ENCODE data around the gene MRPL52.
"Not testable (repeated sequence)": the region's sequence is repeated elsewhere in the genome, so short reads cannot be mapped to it uniquely, and the experiment has no call there.

Gene MRPL52

GRCh38 chr14:22839159-22839779 is 9.6 kb downstream of the MRPL52 start:
- DNase-seq: no peak

GRCh38 chr14:22841311-22841710 is 11.6 kb downstream of the MRPL52 start:
- DNase-seq: no peak

- no peak for DNase-seq
Measured at GRCh38 chr14:22841769-22842168, 12.1 kb downstream of the MRPL52 start.

DNA sequence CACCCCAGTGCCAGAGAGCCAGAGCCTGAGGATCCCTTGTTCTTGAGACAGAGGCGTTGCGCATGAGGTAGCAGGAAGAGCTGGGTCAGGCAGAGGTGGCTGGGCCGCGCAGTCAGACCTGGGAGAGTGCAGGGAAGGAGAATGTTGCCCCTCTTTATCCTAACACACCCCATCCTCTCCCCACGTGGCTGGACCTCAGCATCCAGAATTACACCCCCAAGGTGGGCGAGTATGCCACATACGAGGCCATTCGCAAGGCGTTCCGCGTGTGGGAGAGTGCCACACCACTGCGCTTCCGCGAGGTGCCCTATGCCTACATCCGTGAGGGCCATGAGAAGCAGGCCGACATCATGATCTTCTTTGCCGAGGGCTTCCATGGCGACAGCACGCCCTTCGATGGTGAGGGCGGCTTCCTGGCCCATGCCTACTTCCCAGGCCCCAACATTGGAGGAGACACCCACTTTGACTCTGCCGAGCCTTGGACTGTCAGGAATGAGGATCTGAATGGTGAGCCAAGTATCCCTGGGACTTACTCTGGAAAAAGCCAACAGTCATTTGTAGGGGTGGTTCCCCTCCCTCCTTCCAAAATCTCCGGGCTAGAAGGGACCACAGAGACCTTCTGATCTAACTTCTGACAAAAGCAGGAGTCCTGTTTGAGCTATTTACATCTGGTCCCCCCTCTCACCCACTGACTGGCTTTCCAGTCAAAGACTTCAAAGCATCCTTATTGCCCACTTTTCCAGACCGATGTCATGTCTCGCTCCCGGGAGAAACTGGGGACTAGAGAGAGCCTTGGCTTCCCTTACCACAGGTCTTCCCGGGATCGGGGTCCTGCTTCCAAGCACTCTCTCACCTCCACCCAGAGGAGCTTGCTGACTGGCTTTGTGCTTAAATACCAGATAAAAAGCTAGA is 12.8 kb downstream of the MRPL52 start:
- DNase-seq: no peak

DNA sequence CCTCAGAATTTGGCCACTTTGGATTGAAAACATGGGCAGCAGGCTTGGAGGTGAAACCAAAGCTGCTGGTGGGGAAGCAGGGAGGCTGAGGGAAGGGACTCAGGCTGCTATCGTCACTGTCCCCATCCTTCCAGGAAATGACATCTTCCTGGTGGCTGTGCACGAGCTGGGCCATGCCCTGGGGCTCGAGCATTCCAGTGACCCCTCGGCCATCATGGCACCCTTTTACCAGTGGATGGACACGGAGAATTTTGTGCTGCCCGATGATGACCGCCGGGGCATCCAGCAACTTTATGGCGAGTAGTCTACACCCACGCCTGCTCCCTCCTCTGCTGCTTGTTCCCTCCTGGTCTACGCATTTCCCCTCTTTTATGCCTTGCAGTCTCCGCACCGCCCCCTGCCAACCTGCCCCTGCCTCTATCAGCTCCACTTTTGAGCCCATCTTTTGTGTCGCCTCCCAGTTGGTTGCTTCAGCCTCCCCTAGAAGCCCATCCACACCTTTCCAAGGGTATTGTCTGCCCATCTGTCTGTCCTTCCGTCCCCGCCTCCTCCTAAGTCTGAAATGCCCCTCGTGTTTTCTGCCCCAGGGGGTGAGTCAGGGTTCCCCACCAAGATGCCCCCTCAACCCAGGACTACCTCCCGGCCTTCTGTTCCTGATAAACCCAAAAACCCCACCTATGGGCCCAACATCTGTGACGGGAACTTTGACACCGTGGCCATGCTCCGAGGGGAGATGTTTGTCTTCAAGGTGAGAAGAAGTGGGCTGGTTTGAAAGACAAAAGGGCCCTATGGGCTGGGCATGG is 13.6 kb downstream of the MRPL52 start:
- DNase-seq: no peak

- no peak for DNase-seq
Measured at GRCh38 chr14:22844221-22845102, 14.8 kb downstream of the MRPL52 start.

DNA sequence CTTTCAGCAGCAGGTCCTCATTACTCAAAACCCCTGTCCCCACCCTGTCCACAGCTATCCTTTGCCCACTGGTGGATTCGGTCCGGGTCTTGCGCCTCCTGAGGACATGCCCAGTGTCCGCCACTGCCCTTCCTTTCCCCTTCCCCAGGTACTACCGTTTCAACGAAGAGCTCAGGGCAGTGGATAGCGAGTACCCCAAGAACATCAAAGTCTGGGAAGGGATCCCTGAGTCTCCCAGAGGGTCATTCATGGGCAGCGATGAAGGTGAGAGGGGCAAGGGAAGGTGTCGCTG is 15.4 kb downstream of the MRPL52 start:
- no peak for DNase-seq

- no peak for DNase-seq
Measured at GRCh38 chr14:22845821-22846625, 16.3 kb downstream of the MRPL52 start.

- DNase-seq: no peak
Measured at GRCh38 chr14:22846811-22847307, 17.2 kb downstream of the MRPL52 start.

GRCh38 chr14:22847661-22848341 is 18.1 kb downstream of the MRPL52 start:
- no peak for DNase-seq

DNA sequence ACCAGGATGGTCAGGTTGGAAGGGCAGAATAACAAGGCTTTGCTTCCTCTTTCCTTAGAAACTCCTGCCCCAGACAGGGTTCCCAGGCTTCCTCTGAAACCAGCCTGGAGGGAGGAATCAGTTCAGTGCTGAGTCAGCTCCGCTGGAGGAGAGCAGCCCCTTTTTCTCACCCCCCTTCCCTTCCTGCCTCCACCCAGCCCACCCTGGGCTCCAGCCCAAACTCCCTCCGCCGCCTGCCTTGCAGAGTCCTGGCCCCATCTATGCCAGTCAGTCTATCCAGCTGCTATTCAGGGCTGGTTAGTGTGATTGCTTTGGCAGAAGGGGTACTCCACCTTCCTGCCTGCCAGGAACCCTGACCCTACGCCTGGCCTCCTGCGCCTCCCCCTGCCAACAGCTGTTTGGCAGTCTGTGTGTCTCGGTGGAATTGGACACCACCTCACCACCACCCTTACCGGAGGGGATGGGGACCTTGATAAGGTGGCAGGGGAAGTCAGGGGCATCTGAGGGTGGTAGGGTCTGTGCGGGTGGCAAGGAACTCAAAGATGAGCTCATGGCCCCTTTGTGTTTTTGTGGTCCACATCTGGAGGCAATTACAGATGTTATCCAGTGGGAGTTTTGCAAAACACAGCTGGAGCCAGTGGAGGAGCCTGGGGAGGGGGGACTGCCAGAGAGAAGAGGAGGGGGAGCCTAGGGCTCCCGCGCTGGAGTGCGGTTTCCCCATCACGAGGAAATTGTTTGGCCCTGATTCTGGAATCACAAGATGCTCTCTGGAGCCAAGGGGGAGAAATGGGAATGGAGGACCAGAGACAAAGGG is 18.9 kb downstream of the MRPL52 start:
- no peak for DNase-seq

GRCh38 chr14:22849212-22849819 is 19.6 kb downstream of the MRPL52 start:
- DNase-seq: no peak

DNA sequence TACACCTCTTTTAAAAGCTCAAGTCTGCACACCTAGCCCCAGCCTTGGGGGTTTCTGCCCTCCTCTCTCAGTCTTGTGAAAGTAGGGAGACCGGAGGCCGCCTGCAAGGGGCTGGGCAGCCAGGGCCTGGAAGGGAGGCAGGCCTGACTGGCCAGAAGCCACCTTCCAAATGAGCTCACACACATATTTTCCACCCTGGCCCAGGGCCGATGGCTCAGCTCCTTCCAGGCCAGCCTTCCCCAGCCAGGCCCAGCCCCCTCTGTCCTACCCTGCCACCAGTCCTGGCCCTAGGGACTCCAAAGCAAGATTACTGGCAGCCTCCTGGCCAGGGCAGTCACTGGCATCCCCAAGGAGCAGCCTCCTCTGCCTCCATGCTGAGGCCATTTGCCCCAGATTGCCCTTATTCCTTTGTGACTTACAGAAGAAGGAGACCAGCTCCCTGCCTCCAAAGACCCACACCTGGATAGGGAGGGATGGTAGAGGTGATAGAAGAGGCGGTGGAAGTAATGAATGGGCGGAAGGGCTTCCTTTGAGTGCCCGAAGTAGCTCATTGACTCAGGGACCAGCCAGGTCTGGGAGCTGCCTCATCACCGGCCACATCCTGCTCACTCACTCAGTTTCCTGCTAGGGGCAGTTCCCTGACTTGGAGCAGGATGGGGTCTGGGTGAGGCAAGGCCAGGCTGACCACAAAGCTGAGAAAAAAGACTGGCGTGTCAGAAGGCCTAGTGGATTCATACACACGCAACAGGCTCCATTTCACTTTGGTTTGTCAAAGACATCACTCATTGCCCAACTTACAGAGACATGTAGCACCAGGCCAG is 21.5 kb downstream of the MRPL52 start:
- DNase-seq: no peak

DNA sequence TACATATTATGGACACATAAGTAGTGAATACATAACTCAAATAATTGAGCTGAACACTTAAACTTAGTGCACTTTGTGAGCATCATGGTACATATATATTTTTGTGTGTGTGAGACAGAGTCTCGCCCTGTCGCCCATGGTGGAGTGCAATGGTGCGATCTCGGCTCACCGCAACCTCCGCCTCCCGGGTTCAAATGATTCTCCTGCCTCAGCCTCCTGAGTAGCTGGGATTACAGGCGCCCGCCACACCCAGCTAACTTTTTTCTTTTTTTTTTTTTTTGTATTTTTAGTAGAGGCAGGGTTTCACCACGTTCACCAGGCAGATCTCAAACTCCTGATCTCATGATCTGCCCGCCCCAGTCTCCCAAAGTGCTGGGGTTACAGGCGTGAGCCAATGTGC is 22.5 kb downstream of the MRPL52 start:
- DNase-seq: not testable (repeated sequence)

DNA sequence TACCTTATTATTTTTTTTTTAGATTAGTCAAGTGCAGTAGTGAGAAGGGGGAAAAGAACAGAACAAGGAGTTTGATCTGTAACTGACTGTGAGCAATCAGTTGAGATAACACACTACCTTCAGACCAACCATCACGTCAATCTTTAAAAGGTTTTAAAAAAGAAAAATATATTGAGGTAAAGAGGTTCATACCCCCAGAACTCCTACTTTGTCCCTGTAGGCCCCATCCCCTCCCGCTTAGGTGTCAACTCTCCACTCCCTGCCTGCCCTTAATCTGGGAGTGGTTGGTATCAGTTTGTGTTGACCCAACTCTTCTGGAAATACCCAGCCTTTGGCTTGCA is 22.9 kb downstream of the MRPL52 start:
- DNase-seq: no peak

GRCh38 chr14:22852940-22853767 is 23.5 kb downstream of the MRPL52 start:
- peak; percentile 100 for DNase-seq

DNA sequence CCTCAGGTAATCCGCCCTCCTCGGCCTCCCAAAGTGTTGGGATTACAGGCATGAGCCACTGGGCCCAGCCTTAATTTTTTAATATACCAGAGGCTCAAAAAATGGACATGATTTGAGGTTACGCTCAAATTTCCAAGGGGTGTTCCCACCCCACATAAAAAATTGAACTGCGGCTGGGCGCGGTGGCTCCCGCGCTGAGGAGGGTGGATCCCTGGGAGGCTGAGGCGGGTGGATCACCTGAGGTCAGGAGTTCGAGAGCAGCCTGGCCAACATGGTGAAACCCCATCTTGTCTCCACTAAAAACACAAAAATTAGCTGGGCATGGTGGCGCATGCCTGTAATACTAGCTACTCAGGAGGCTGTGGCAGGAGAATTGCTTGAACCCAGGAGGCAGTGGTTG is 24.6 kb downstream of the MRPL52 start:
- not testable (repeated sequence) for DNase-seq

Measured in activated CD8-positive, alpha-beta memory T cell treated with anti-CD3 and anti-CD28 coated beads, Interleukin-2, amount 50 U/mL, for 48 hours (primary cell).